ENCODE data around the gene ZBTB7C. TPM values are rescaled to one million over a fixed set of nuclear protein-coding genes. Genes with fewer than 3 reads are reported as not detected.

The ZBTB7C gene
- total RNA-seq, 1 donor from 2014 or later: 1.4 TPM

DNA sequence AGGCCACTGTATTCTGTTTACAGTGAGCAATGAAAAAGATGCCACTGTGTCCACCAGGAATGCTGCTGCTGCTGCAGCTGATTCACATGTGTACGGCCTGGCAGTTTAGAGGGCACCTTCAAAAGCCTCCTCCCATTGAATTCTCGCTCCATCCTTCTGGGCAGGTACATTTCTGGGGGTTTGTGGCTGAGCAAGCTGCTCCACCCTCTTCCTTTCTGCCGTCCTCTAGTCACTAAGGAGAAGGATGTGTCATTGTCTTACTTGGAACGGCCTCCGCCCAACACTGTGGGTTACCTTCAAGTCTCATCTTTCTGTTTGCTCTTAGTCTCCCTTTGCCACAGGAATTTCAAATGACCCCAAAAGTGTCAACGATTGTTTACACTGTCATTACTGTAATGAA, 182.0 kb downstream of the ZBTB7C start:
- Mint-ChIP-seq H3K36me3 (ENCODE audit: low read depth) (no peaks in the 10 kb centered on the region), H3K4me1 (ENCODE audit: low read depth) (peaks cover 29% of the 10 kb centered on the region)

DNA sequence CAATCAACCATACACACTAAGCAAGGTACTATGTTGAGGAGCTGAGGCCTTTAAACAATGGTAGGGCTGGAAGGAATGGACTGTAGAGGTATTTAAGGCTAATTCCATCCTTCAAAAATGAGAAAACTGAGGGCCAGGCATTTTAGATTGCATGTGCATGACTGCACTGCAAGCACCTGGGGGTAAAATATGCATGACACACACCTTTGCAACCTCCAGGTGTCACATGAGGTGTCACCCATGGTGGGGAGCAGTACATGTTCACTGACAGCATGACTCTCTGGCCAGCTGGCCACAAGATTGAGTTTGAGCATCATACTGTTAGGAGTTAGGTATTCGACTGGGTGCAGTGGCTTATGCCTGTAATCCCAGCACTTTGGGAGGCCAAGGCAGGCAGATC, 182.8 kb downstream of the ZBTB7C start:
- DNase-seq (ENCODE audit: low spot score): no peak
- Mint-ChIP-seq H3K27ac (ENCODE audit: unreplicated experiment) (no peak overlapping the region), H3K36me3 (ENCODE audit: low read depth) (no peaks in the 10 kb centered on the region), H3K4me1 (ENCODE audit: low read depth) (peaks cover 29% of the 10 kb centered on the region), H3K9me3 (ENCODE audit: low read depth) (no peaks in the 10 kb centered on the region), H3K4me3 (ENCODE audit: unreplicated experiment) (no peak overlapping the region), H3K27me3 (ENCODE audit: low read depth) (peaks cover 17% of the 10 kb centered on the region)
- TF ChIP-seq, protein P1, sequence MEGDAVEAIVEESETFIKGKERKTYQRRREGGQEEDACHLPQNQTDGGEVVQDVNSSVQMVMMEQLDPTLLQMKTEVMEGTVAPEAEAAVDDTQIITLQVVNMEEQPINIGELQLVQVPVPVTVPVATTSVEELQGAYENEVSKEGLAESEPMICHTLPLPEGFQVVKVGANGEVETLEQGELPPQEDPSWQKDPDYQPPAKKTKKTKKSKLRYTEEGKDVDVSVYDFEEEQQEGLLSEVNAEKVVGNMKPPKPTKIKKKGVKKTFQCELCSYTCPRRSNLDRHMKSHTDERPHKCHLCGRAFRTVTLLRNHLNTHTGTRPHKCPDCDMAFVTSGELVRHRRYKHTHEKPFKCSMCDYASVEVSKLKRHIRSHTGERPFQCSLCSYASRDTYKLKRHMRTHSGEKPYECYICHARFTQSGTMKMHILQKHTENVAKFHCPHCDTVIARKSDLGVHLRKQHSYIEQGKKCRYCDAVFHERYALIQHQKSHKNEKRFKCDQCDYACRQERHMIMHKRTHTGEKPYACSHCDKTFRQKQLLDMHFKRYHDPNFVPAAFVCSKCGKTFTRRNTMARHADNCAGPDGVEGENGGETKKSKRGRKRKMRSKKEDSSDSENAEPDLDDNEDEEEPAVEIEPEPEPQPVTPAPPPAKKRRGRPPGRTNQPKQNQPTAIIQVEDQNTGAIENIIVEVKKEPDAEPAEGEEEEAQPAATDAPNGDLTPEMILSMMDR (IDR thresholded peaks at IDR 0.05): no peak

More for the DNA sequence above, 182.0 kb downstream of the ZBTB7C start:
- H3K27me3 Mint-ChIP-seq (ENCODE audit: low read depth): peaks cover 18% of the 10 kb centered on the region
- no peak overlapping the region for H3K27ac Mint-ChIP-seq (ENCODE audit: unreplicated experiment)
- DNase-seq (ENCODE audit: low spot score): no peak
- H3K9me3 Mint-ChIP-seq (ENCODE audit: low read depth): no peaks in the 10 kb centered on the region
- H3K4me3 Mint-ChIP-seq (ENCODE audit: unreplicated experiment): no peak overlapping the region
- TF ChIP-seq, protein P1 (IDR thresholded peaks at IDR 0.05): no peak

DNA sequence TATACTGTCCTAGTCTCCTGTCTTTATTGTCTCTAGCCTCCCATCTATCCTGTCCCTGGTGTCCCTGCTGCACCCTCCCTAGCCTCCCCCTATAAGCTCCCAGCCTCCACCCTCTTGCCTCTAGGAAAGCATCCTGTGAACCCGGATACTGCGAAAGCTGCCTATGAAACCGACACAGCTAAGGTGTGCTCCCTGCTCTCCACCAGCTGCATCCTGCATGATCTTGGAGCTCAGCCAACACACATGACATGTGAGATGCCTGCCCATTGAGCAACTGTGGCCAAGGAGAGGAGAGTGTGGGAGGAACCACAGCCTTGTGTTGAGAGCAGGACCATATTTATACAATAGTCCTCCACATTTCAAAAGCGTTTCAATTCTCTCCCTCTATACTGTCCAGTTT, 187.1 kb downstream of the ZBTB7C start:
- TF ChIP-seq, protein P1 (IDR thresholded peaks at IDR 0.05): no peak
- no peak for DNase-seq (ENCODE audit: low spot score)
- H3K9me3 Mint-ChIP-seq (ENCODE audit: low read depth): no peaks in the 10 kb centered on the region
- peaks cover under 1% of the 10 kb centered on the region for H3K4me1 Mint-ChIP-seq (ENCODE audit: low read depth)
- peaks cover 2% of the 10 kb centered on the region for H3K36me3 Mint-ChIP-seq (ENCODE audit: low read depth)
- H3K4me3 Mint-ChIP-seq (ENCODE audit: unreplicated experiment): no peak overlapping the region
- no peak overlapping the region for H3K27ac Mint-ChIP-seq (ENCODE audit: unreplicated experiment)
- H3K27me3 Mint-ChIP-seq (ENCODE audit: low read depth): peaks cover 14% of the 10 kb centered on the region

DNA sequence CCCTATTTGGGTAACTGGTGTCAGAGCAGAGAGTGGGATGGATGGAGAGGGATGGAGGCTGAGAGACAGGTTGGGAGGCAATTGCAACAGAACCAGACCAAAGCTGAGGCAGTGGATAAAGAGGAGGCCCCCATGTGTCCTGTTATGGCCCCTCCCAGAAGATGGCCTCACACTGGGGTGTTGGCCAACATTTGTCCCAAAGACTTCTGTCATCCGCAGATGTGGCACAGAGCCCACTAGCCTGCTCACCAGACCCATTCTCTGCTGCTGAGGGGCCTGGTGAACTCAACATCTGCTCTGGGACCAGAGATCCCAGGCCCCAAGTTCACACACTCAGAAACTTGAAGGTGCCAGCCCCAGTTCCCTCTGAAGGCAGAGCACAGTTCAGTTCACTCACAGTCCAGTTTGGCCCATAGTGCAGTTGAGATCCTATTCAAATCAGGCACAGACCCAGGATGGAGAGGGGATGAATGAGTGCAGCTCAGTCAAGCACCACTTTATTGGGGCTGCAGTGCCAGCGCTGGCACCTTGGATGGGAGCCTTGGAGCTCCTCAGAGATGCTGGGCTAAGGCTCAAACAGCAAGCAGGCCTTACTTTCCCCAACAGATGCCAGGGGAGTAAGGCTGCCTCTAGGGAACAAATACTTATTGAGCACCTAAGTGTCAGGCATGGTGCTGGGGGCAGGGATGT, 189.2 kb downstream of the ZBTB7C start:
- Mint-ChIP-seq H3K27ac (ENCODE audit: unreplicated experiment) (no peak overlapping the region), H3K36me3 (ENCODE audit: low read depth) (peaks cover 2% of the 10 kb centered on the region), H3K4me3 (ENCODE audit: unreplicated experiment) (no peak overlapping the region), H3K9me3 (ENCODE audit: low read depth) (no peaks in the 10 kb centered on the region), H3K27me3 (ENCODE audit: low read depth) (peaks cover 26% of the 10 kb centered on the region), H3K4me1 (ENCODE audit: low read depth) (no peaks in the 10 kb centered on the region)
- TF ChIP-seq, protein P1 (IDR thresholded peaks at IDR 0.05): no peak
- no peak for DNase-seq (ENCODE audit: low spot score)

DNA sequence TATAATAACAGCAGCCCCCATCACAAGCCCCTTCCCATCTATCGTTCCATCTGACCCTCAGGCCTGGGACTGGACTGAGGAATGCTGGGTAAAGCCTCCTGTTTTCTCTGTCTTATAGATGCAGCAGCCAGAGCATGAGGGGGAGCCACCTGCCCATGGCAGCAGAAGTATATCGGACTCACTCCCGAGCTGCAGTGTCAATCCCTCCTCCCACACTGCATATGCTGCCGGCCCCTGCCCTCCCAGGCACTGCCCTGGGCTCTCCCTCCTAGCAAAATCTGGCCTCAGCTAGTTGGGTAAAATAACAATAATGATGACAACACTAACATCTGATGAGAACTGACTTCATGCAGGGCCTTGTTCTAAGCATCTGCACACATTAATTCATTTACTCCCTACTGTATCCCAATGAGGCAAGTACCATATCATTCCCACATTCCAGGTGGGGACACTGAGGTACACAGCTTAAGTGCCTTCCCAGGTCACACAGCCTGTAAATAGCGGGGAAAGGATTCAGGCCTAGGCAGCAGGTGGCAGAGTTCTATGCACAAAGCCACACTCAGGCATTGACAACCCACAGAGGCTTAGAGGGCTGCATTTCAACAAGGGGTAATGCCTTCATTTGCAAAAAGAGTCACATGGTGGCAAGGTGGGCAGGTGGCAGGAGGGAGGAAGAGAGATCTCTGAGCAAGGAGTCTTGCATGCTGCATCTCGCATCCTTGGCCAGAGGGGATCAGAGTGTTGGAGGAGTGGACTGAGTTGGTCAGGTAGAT, 190.0 kb downstream of the ZBTB7C start:
- no peak for DNase-seq (ENCODE audit: low spot score)
- H3K27ac Mint-ChIP-seq (ENCODE audit: unreplicated experiment): no peak overlapping the region

More for the DNA sequence above, 190.0 kb downstream of the ZBTB7C start:
- Mint-ChIP-seq H3K4me3 (ENCODE audit: unreplicated experiment) (no peak overlapping the region), H3K27me3 (ENCODE audit: low read depth) (peaks cover 26% of the 10 kb centered on the region), H3K4me1 (ENCODE audit: low read depth) (no peaks in the 10 kb centered on the region), H3K36me3 (ENCODE audit: low read depth) (peaks cover 2% of the 10 kb centered on the region), H3K9me3 (ENCODE audit: low read depth) (no peaks in the 10 kb centered on the region)
- TF ChIP-seq, protein P1 (IDR thresholded peaks at IDR 0.05): no peak

Measured in chondrocyte (in vitro differentiated cells).